SU-DHL-6 (cell line): Measurements from ENCODE around the gene NUDT3.

ENCODE experiments used
- H2AFZ ChIP-seq: fragments of 200-600 bp; sonication (generic); 2 replicates; pipeline ENCODE4 v1.6.1; 2014; ENCODE audit warnings: low read depth, mild to moderate bottlenecking, moderate library complexity, mixed read lengths, antibody characterized with exemption, low read length; ENCODE audit not compliant: severe bottlenecking
- H3F3A ChIP-seq: fragments of 200-600 bp; shearing (Covaris generic); 2 replicates; pipeline ENCODE4 v1.6.0; 2016; ENCODE audit warnings: antibody characterized with exemption, mild to moderate bottlenecking; ENCODE audit not compliant: insufficient read depth
- H3K27ac ChIP-seq: fragments of 200-600 bp; sonication (generic); 2 replicates; pipeline ENCODE4 v1.5.1; 2016; ENCODE audit warnings: low read depth, mild to moderate bottlenecking, low read length, moderate library complexity, mixed read lengths
- H3K27me3 ChIP-seq: fragments of 200-600 bp; sonication (generic), shearing (Covaris generic); 2 replicates; pipeline ENCODE4 v1.6.0; 2014; ENCODE audit warnings: mild to moderate bottlenecking, low read length
- H3K36me3 ChIP-seq: fragments of 200-600 bp; sonication (generic); 2 replicates; pipeline ENCODE4 v1.6.1; 2014; ENCODE audit warnings: mild to moderate bottlenecking, low read length, mixed read lengths
- H3K4me2 ChIP-seq: fragments of 300-600, 200-600 bp; shearing (Covaris generic), sonication (generic); 2 replicates; pipeline ENCODE4 v1.6.0; 2014; ENCODE audit warnings: low read length, low read depth, mild to moderate bottlenecking; ENCODE audit not compliant: poor library complexity, severe bottlenecking
- H3K4me3 ChIP-seq: fragments of 200-600 bp; sonication (generic); 2 replicates; pipeline ENCODE4 v1.5.1; 2014; ENCODE audit warnings: antibody characterized with exemption, low read length, mild to moderate bottlenecking, mixed read lengths; ENCODE audit not compliant: insufficient read depth, poor library complexity, severe bottlenecking
- H3K79me2 ChIP-seq: fragments of 200-600 bp; sonication (generic); 2 replicates; pipeline ENCODE4 v1.6.1; 2014; ENCODE audit warnings: mild to moderate bottlenecking, low read length, moderate library complexity; ENCODE audit not compliant: insufficient read depth
- H3K9ac ChIP-seq: fragments of 200-600 bp; sonication (generic); 2 replicates; pipeline ENCODE4 v1.7.0; 2014; ENCODE audit warnings: mild to moderate bottlenecking, low read length
- H3K9me2 ChIP-seq: fragments of 200-600 bp; sonication (generic); replicated peaks from 2 replicates; pipeline ENCODE4 v1.6.1; 2014; ENCODE audit warnings: low read length; ENCODE audit not compliant: insufficient read depth
- H3K9me3 ChIP-seq: fragments of 200-600 bp; sonication (generic); 2 replicates; pipeline ENCODE4 v1.6.1; 2014; ENCODE audit warnings: low read length, mixed read lengths; ENCODE audit not compliant: insufficient read depth
- H4K20me1 ChIP-seq: fragments of 200-600 bp; sonication (generic); 2 replicates; pipeline ENCODE4 v1.6.1; 2014; ENCODE audit warnings: low read depth, mild to moderate bottlenecking, antibody characterized with exemption, low read length, moderate library complexity, mixed read lengths
- CTCF ChIP-seq: fragments of 200-600 bp; sonication (generic); IDR thresholded peaks from one replicate; pipeline ENCODE4 v1.5.1; 2017; ENCODE audit warnings: antibody characterized with exemption, mild to moderate bottlenecking, low read length, moderate library complexity; ENCODE audit not compliant: insufficient read depth, poor library complexity, severe bottlenecking
- EZH2phosphoT487 ChIP-seq: fragments of 200-600 bp; sonication (generic), shearing (Covaris generic); conservative IDR thresholded peaks from 2 replicates; pipeline ENCODE4 v1.6.1; 2018; ENCODE audit warnings: mild to moderate bottlenecking, antibody characterized with exemption, low read length, moderate library complexity, mixed read lengths

The NUDT3 gene

GRCh38 chr6:34300332-34300751 is 92.1 kb downstream of the NUDT3 start:
- no peaks in the 10 kb centered on the region; the same call in 1 of the 2 replicates for H4K20me1 ChIP-seq
- peaks cover 15% of the 10 kb centered on the region for H3K79me2 ChIP-seq
- no peaks in the 10 kb centered on the region for H3F3A ChIP-seq
- no peak for TF ChIP-seq EZH2phosphoT487
- TF ChIP-seq CTCF, result no peak
- no peaks in the 10 kb centered on the region for H3K36me3 ChIP-seq
- no peak overlapping the region for H3K9ac ChIP-seq
- no peak overlapping the region for H2AFZ ChIP-seq
- no peak overlapping the region for H3K4me2 ChIP-seq
- no peak overlapping the region for H3K4me3 ChIP-seq
- H3K9me3 ChIP-seq, result no peaks in the 10 kb centered on the region
- H3K27me3 ChIP-seq, result no peaks in the 10 kb centered on the region
- H3K9me2 ChIP-seq, result no peaks in the 10 kb centered on the region
- no peak overlapping the region for H3K27ac ChIP-seq

- Histone ChIP-seq H2AFZ (no peak overlapping the region), H3K9ac (no peak overlapping the region), H4K20me1 (no peaks in the 10 kb centered on the region; the same call in 1 of the 2 replicates), H3K27ac (no peak overlapping the region), H3K36me3 (peaks cover 5% of the 10 kb centered on the region; the same call in 1 of the 2 replicates), H3K4me3 (no peak overlapping the region), H3K79me2 (peaks cover 10% of the 10 kb centered on the region), H3K9me2 (no peaks in the 10 kb centered on the region), H3K9me3 (no peaks in the 10 kb centered on the region), H3K27me3 (no peaks in the 10 kb centered on the region), H3K4me2 (no peak overlapping the region), H3F3A (no peaks in the 10 kb centered on the region)
- no peak for TF ChIP-seq CTCF
- TF ChIP-seq EZH2phosphoT487, result no peak
Measured at GRCh38 chr6:34298941-34299340, 93.5 kb downstream of the NUDT3 start.

GRCh38 chr6:34295721-34296120 is 96.7 kb downstream of the NUDT3 start:
- Histone ChIP-seq H3K27ac (no peak overlapping the region), H3K4me3 (no peak overlapping the region), H3F3A (no peaks in the 10 kb centered on the region), H3K36me3 (peaks cover 8% of the 10 kb centered on the region; the same call in 1 of the 2 replicates), H3K9me2 (no peaks in the 10 kb centered on the region), H3K9ac (no peak overlapping the region), H3K4me2 (no peak overlapping the region), H3K9me3 (no peaks in the 10 kb centered on the region), H3K79me2 (0 out of 2 replicates have a peak, but pooled peaks cover 2% of the 10 kb centered on the region), H2AFZ (no peak overlapping the region), H4K20me1 (no peaks in the 10 kb centered on the region), H3K27me3 (no peaks in the 10 kb centered on the region)
- TF ChIP-seq EZH2phosphoT487 (no peak), CTCF (no peak)

- Histone ChIP-seq H3K36me3 (peaks cover 13% of the 10 kb centered on the region; the same call in 1 of the 2 replicates), H3K4me3 (no peak overlapping the region), H2AFZ (no peak overlapping the region), H3K79me2 (0 out of 2 replicates have a peak, but pooled peaks cover 2% of the 10 kb centered on the region), H3K9me2 (no peaks in the 10 kb centered on the region), H3K27me3 (no peaks in the 10 kb centered on the region), H3K27ac (no peak overlapping the region), H3K9me3 (no peaks in the 10 kb centered on the region), H3F3A (no peaks in the 10 kb centered on the region), H4K20me1 (no peaks in the 10 kb centered on the region), H3K4me2 (no peak overlapping the region), H3K9ac (no peak overlapping the region)
- TF ChIP-seq EZH2phosphoT487, result no peak
- no peak for TF ChIP-seq CTCF
Measured at GRCh38 chr6:34292954-34293353, 99.5 kb downstream of the NUDT3 start.
